ES-I3 (cell line): ENCODE results near the gene SRRT.

ENCODE experiments used
- H3K36me3 ChIP-seq: 2 replicates; pipeline ENCODE4 v1.6.1; 2013; ENCODE audit warnings: mild to moderate bottlenecking, low read length, control low read depth, moderate library complexity; ENCODE audit not compliant: insufficient read depth
- H3K4me1 ChIP-seq: 2 replicates; pipeline ENCODE4 v1.6.1; 2013; ENCODE audit warnings: mild to moderate bottlenecking, control low read depth, low read length; ENCODE audit not compliant: insufficient read depth
- H3K9ac ChIP-seq: 2 replicates; pipeline ENCODE4 v1.6.1; 2013; ENCODE audit warnings: low read depth, mild to moderate bottlenecking, low read length, moderate library complexity
- H3K9me3 ChIP-seq: 2 replicates; pipeline ENCODE4 v1.6.1; 2013; ENCODE audit warnings: mild to moderate bottlenecking, low read length, moderate library complexity; ENCODE audit not compliant: control insufficient read depth, insufficient read depth

The SRRT gene

GRCh38 chr7:100863406-100863950 is 11.4 kb upstream of the SRRT start:
- H3K9me3 ChIP-seq: no peaks in the 10 kb centered on the region
- H3K4me1 ChIP-seq: no peaks in the 10 kb centered on the region; the same call in 1 of the 2 replicates
- peaks cover 4% of the 10 kb centered on the region; the same call in 1 of the 2 replicates for H3K36me3 ChIP-seq
- H3K9ac ChIP-seq: no peak overlapping the region

DNA sequence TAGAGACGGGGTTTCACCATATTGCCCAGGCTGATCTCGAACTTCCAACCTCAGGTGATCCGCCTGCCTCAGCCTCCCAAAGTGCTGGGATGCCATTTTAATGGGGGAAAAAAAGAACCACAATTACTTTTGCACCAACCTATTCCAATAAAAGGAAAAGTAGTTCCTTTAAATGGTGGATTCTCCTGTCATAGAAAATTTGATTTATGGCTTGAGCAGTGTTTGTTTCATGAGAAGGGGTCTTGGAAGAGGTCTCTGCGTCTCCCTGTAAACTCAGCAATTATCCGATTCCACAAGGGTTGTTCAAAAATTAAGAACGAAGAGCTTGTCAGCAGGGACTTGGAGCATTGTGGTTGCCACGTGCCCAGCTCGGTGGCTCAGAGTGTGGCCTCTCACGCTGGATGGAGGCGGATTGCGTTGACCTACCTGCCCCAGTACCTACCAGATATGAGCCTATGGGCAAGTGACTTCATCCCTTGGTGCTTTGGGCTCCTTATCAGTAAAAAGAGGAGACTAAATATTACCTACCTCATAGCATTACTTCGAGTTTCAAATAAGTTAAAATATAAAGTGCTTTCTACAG is 10.5 kb upstream of the SRRT start:
- no peaks in the 10 kb centered on the region for H3K9me3 ChIP-seq
- no peak overlapping the region for H3K9ac ChIP-seq
- peaks cover 10% of the 10 kb centered on the region; the same call in 1 of the 2 replicates for H3K36me3 ChIP-seq
- H3K4me1 ChIP-seq: no peaks in the 10 kb centered on the region; the same call in 1 of the 2 replicates

DNA sequence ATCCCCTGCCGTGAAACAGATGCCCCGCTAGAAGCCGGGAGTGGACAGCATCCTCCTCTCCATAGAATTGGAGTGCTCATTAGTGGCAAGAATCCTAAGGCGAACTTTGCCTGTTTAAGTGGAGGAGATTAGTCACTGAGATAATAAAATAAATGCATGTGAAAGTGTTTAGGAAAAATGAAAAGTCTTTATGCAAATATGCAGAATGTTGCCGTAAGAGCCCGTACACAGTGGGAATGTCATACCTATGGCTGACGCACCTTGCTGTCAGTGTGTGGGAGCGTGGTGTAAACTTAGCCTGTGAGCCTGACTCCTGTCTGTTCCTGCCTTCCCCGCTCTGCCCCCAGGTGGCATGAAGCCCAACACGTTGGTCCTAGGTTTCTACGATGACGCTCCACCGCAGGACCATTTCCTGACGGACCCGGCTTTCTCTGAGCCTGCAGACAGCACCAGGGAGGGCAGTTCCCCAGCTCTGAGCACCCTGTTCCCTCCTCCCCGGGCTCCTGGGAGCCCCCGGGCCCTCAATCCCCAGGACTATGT is 9.5 kb upstream of the SRRT start:
- no peaks in the 10 kb centered on the region; the same call in 1 of the 2 replicates for H3K4me1 ChIP-seq
- peaks cover 9% of the 10 kb centered on the region; the same call in 1 of the 2 replicates for H3K36me3 ChIP-seq
- no peak overlapping the region for H3K9ac ChIP-seq
- H3K9me3 ChIP-seq: no peaks in the 10 kb centered on the region

- H3K4me1 ChIP-seq: no peaks in the 10 kb centered on the region; the same call in 1 of the 2 replicates
- H3K36me3 ChIP-seq: peaks cover 5% of the 10 kb centered on the region
- H3K9me3 ChIP-seq: no peaks in the 10 kb centered on the region
- peak overlapping the region; percentile 98; the same call in 1 of the 2 replicates for H3K9ac ChIP-seq
Measured at GRCh38 chr7:100865938-100866728, 8.8 kb upstream of the SRRT start.

- Histone ChIP-seq H3K9ac (peak overlapping the region; percentile 98), H3K36me3 (peaks cover 5% of the 10 kb centered on the region), H3K9me3 (no peaks in the 10 kb centered on the region), H3K4me1 (no peaks in the 10 kb centered on the region; the same call in 1 of the 2 replicates)
Measured at GRCh38 chr7:100866729-100867039, 8.2 kb upstream of the SRRT start.

DNA sequence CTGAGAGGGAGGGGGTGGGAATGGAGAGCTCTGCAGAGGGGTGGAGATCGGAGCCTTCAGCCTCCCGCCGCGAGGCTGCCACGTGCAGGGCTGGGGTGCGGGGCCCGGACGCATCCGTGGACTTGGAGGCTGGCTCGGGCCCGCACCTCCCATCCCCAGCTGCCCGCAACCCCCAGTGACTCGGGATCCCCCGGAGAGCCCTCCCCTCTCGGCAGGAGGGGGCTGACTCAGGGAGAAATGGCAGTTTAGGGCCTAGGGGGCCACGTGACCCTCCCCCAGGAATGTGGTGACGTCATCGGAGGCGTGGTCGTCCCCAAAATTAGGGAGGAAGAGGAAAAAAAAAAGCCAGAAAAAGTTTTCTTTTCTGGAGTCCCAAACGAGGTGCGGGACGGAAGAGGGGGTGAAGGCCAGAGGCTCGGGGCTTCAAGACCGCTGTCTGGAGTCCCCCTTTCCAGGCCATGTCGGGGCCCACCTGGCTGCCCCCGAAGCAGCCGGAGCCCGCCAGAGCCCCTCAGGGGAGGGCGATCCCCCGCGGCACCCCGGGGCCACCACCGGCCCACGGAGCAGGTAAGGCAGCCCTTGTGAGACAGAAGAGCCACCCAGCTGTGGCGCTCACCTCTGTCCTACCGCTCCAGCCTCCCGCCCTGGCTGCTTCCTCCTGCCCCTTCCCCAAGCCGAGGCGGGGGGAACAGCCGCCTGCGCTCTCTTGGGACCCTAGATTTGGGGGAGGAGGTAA is 7.7 kb upstream of the SRRT start, which contains the start of gene TRIP6:
Gene TRIP6, plus strand, starts transcription at position 348 of the 736 bp plus-strand sequence. Its CDS starts 111 bp downstream, at position 459.
- no peaks in the 10 kb centered on the region for H3K9me3 ChIP-seq
- H3K36me3 ChIP-seq: peaks cover 5% of the 10 kb centered on the region
- peak within 1 kb of the TSS; percentile 98 for H3K9ac ChIP-seq
- no peaks in the 10 kb centered on the region; the same call in 1 of the 2 replicates for H3K4me1 ChIP-seq

DNA sequence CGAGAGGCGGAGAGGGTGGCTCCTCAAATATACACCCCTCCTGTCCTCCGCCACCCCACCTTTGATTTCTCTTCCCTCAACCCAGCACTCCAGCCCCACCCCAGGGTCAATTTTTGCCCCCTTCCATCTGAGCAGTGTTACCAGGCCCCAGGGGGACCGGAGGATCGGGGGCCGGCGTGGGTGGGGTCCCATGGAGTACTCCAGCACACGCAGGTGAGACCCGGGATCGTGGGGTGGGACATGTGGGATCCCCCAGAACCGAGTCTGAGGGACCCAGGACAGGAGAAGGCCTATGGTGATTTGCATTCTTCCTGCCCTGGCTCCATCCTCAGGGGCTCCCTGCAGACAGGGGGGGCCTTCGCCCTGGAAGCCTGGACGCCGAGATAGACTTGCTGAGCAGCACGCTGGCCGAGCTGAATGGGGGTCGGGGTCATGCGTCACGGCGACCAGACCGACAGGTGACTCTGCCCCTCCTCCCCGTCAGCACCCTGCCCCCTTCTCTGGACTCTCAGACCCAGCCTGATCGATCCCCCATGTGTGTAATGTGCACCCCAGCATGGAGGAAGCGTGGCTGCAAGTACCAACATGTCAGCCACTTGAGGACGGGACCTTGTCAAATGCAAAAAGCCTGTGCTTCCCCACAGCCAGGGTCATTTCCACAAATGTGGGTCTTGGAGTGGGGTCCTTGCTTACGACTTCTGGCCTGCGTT is 7.0 kb upstream of the SRRT start:
- Histone ChIP-seq H3K36me3 (peaks cover 9% of the 10 kb centered on the region), H3K4me1 (no peaks in the 10 kb centered on the region; the same call in 1 of the 2 replicates), H3K9ac (peak overlapping the region; percentile 98), H3K9me3 (no peaks in the 10 kb centered on the region)

DNA sequence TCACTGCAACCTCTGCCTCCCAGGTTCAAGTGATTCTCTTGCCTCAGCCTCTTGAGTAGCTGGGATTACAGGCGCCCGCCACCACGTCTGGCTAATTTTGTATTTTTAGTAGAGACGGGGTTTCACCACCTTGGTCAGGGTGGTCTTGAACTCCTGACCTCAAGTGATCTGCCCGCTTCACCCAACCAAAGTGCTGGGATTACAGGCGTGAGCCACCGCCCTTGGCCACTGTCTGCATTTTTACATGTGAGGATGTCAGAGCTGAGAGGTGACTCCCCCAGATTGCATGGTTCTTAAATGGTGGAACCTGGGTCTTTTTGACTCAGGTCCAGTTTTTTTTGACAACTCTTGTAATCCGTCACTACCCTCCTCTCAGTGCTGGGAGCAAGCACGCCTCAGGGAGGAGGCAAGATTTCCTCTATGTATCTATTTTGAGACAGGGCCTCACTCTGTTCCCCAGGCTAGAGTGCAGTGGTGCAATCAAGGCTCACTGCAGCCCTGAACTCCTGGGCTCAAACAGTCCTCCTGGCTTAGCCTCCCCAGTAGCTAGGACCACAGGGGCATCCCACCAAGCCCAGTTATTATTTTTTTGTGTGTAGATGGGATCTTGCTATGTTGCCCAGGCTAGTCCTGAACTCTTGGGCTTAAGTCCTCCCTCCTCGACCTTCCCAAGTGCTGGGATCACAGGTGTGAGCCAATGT is 1.2 kb upstream of the SRRT start:
- peak overlapping the region; percentile 66; the same call in 1 of the 2 replicates for H3K9ac ChIP-seq
- peaks cover 17% of the 10 kb centered on the region for H3K36me3 ChIP-seq

GRCh38 chr7:100874300-100874576 is 665 bp upstream of the SRRT start:
- H3K9me3 ChIP-seq: no peaks in the 10 kb centered on the region
- H3K9ac ChIP-seq: peak overlapping the region; percentile 66
- H3K4me1 ChIP-seq: peaks cover 7% of the 10 kb centered on the region; the same call in 1 of the 2 replicates
- H3K36me3 ChIP-seq: peaks cover 14% of the 10 kb centered on the region

More for the DNA sequence above, 1.2 kb upstream of the SRRT start:
- H3K4me1 ChIP-seq: peaks cover 7% of the 10 kb centered on the region; the same call in 1 of the 2 replicates
- H3K9me3 ChIP-seq: no peaks in the 10 kb centered on the region

DNA sequence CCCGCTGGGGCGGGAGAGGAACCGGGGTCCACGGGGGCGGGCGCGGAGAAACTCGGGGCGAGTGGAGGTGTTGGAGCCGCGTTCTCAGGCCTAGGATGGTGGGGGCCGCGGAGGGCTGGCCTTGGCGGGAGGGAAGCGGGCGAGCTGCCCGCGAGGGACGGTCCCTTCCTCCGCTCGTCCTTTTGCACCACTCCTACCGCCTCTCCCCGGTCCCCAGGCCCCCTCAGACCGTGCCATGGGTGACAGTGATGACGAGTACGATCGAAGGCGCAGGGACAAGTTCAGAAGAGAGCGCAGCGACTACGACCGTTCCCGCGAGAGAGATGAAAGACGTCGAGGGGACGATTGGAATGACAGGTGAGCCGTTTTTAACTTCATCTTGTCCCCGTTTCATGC is 451 bp downstream of the SRRT start:
- Histone ChIP-seq H3K9me3 (no peaks in the 10 kb centered on the region), H3K4me1 (peaks cover 7% of the 10 kb centered on the region; the same call in 1 of the 2 replicates), H3K36me3 (peaks cover 16% of the 10 kb centered on the region), H3K9ac (peak overlapping the region; percentile 66)

DNA sequence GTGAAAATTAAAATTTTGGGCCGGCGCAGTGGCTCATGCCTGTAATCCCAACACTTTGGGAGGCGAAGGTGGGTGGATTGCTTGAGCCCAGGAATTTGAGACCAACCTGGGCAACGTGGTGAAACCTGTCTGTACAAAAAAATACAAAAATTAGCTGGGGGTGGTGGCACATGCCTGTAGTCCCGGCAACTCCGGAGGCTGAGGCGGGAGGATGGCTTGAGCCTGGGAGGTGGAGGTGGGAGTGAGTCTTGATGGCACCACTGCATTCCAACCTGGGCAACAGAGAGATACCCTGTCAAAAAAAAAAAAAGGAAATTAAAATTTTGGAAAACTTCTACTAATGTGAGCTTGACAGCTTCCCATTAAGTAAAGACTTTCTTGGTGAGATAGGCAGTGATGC is 3.1 kb downstream of the SRRT start:
- Histone ChIP-seq H3K4me1 (peaks cover 7% of the 10 kb centered on the region; the same call in 1 of the 2 replicates), H3K9me3 (no peaks in the 10 kb centered on the region), H3K36me3 (peaks cover 18% of the 10 kb centered on the region), H3K9ac (no peak overlapping the region)

GRCh38 chr7:100878685-100879084 is 3.8 kb downstream of the SRRT start:
- peaks cover 19% of the 10 kb centered on the region for H3K36me3 ChIP-seq
- H3K9me3 ChIP-seq: no peaks in the 10 kb centered on the region
- H3K9ac ChIP-seq: no peak overlapping the region
- H3K4me1 ChIP-seq: peaks cover 7% of the 10 kb centered on the region; the same call in 1 of the 2 replicates

DNA sequence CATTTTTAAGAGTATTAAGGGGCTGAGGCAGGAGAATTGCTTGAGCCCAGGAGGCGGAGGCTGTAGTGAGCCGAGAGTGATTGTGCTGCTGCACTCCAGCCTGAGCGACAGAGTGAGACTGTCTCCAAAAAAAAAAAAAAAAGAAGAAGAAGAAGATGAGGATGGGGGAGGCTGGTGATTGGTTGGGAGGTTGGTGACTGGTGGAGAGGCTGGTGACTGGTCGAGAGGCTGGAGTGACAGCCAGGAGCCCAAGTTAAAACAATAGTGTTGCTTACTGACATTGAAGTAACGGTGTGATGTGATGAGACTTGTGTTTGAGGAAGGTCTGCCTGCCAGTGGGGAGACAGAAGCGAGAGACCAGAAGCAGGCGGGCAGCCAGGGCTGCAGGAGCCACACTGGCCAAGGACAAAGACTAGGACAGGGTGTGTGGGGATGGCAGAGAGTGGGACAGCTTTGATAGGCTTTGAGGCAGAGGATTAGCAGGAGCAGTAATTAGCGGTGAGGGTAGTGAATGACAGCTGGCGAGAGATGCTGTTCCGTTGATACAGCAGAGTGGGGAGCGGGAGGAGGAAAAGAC is 4.9 kb downstream of the SRRT start:
- H3K9me3 ChIP-seq: no peaks in the 10 kb centered on the region
- H3K36me3 ChIP-seq: peaks cover 26% of the 10 kb centered on the region
- peaks cover 7% of the 10 kb centered on the region; the same call in 1 of the 2 replicates for H3K4me1 ChIP-seq
- no peak overlapping the region for H3K9ac ChIP-seq
